Limb (tissue), 2 donors: ENCODE data around the gene PTMS.

Source experiments
- DNase-seq, 2 donors: peaks; one replicate each; pipeline ENCODE4 v3.0.0-alpha.2; 2016; ENCODE audit errors: extremely low spot score in 2 of 2

The PTMS gene

DNA sequence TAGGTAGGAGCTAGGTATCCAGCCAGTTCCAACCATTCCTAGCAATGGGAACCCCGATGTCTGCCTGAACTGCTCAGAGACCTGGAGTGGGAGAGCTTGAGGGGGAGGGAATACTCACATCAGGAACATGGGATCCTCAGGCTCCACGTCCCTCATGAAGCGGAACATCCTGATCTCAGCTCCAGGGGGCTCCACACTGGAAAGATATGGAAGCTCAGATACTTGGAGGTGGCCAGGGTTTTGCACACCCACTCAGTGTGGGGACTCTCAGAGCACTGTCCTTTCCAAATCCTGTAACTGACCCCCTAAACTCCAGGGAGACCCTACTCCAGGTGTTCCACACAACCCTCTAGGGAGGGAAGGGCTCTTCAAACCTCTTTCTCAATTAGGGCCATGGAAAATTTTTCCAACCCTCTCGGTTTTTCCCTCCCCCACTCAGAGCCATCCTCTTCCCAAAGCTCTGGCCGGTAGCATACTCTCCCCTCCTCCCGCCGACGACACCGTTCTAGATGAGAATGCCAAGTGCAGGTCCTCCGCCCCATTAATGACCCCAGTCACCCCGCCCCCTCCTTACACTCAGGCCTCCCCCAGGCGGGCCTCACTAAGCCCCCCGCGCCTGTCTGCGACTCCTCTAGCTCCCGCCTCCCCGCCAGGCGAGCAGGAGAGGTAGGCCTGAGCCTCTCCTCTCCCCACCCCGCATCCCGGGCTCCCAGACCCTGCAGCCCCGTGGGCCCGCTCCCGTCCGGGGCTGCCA, 13.8 kb upstream of the PTMS start:
- peak; percentile 53 to 66 for DNase-seq

DNA sequence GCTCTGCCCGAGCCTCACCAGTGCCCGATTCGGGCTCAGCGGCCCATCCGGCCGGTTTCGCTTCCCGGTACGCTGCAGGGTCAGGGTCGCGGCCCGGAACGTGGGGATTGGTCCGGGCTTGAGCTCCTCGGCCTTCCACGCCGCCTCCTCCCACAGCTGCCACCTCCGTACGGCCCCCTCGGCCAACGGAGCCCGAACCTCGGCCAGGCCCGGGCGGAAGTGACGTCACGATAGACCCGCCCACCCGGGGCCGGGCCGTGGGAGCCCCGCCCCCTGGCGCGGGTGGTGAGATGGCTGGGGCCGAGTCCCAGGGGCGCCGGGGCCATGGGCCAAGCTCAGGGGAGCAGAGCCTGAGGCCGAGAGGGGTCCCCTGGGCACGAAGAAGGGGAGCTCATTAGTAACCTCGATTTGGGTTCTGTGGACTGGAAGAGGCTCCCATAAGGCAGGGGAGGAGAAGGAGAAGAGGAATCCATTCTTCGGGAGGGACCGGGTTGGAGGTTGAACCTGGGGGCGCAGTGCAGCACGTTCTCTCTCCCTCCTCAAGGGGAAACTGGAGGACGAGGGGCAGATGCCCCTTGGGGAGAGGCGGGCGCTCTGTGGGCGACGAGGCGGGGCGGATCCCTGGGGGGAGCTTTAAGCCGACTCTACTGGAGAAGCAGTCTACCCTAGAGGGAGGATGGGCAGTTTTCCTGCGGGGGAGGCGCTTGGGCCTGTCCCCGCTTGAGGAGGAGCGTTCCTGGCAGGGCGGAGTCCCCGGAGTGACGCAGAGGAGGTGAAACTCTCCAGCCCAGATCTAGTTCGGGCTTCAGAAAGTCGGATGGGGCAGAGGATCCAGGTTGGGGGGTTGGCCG, 13.0 kb upstream of the PTMS start, which contains the start of gene MLF2:
Gene MLF2 (minus strand): TSS at position 221 of the 851 bp plus-strand sequence. CDS start 807 bp downstream, outside the sequence.
- DNase-seq, result peak; percentile 98 to 99

DNA sequence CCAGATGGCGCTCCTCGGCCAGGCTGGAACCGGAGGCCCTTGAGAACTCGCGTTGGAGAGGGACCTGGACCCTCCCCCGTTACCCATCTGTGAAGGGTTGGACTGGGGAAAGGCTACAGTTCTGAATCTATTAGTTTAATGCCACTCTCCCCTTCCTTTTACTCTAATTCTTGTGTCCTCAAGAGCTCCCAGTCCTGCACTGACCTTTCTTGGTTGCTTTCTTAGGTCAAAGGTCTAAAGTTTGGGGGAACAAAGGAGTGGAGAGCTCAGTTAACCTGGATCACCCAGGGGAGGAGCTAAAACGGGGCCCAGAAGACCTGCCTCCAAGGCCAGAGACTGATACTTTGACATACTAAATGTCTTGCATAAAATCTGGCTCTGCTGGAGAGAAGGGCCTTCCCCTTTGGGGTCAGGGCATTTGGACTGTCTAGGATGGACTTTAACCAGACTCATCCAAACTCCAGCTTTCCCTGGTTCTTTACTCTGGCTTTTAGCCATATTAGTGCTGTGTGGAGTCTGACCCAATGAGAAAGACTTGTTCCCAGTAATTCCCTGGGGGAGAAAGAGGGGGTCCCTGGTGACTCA, 12.3 kb upstream of the PTMS start:
- no peak for DNase-seq

DNA sequence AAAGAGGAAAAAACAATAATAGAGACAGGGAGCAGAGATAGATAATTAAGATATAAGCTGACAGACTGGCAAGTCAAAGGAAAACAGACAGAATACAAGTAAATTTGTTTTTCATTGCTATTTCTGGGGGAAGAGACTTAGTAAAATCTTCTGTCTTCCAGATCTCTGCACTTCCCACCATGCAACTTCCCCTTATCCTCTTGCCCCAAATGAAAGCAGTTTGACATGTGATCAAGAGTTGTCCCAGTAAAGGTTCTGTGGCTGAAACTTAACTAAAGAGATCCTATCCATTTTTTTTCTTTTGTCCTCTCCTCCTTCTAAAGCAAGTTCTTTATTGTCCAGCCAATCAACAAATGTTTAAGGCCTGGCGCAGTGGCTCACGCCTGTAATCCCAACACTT, 11.8 kb upstream of the PTMS start:
- DNase-seq, result no peak

DNA sequence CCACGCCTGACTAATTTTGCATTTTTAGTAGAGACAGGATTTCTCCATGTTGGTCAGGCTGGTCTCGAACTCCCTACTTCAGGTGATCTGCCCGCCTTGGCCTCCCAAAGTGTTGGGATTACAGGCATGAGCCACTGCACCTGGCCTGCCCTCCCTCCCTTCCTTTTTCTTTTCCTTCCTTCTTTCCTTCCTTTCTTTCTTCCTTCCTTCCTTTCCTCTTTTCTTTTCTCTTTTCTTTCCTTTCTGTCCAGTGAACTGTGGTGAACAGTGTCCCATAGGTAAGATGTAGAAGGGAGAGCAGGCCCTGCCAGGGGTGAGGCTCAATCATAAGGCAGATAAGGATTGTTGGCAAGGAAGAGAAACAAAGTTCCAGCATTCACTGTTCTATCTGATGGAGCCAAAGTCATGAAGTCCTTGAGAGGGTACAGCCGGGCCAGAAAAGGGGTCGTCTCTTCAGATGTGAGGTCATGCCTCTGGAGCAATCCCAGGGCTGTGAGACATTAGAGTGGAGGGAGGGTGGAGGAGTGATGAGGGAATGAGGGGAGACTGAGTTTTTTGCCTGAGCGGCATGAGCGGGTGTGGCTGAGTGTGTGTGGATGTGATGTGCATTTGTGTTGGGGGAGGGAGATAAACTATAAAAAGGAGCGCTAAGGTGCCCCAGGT, 9.0 kb upstream of the PTMS start:
- DNase-seq, result no peak

DNA sequence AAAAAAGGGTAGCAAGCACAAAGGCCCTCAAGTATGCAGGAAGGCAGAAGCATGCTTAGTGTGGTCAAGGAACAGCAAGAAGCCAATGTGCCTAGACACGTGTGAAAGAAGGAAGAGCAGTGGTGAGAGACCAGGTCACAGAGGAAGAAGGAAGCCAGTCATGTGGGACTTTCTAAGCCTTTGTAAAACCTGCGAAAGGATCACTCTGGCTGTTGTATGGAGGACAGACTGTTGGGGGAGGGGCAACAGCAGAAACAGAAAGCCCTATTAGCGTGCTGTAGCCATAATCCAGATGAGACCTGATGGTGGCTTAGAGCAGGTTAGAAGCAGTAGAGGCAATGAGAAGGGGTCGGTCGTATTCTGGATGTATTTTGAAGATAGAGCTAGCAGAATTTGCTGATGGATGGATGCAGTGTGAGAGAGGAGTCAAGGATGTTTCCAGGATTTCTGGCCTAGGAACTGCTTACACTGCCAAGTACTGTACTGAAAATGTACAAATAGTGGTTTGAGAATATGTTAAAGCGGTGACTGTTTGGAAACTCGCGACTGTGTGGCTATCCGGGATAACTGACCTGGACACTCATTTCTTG, 7.6 kb upstream of the PTMS start:
- no peak for DNase-seq

DNA sequence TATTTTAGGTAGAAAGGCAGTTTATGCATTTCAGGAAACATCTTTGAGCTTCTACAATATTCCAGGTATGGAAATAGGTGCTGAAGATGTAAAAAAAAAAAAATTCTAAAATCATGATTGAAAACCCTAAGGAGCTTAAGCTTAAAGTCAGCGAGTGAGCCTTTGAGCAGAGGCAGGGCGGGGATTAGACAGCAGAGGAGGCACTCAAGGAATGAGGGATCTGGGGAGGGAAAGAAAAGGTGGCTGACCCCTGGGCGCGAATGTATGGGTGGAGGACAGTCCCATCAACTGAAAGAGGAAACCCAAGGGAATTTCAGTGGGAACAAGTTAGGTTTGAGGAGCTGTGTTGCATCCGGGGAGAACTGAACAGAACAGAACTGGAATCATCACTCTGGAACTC, 6.4 kb upstream of the PTMS start:
- no peak for DNase-seq

DNA sequence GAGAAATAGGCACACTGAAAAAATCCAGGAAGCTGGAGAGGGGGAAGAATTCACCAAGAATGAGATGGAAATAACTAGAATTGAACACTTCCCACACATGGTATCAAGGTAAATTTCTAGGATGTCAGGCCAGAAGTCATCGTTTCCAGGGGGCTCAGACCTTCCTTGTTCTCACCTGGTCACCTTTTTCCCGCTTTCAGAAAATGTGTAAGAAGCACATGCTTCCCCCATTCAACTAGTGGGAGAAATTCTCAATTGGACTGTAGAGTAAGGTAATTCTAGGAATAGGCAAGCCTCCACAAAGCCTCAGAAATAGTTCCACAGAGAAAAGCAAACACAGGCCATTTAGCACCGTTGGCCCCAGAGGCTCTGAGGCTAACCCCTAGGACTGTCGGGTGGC, 2.8 kb upstream of the PTMS start:
- no peak for DNase-seq

DNA sequence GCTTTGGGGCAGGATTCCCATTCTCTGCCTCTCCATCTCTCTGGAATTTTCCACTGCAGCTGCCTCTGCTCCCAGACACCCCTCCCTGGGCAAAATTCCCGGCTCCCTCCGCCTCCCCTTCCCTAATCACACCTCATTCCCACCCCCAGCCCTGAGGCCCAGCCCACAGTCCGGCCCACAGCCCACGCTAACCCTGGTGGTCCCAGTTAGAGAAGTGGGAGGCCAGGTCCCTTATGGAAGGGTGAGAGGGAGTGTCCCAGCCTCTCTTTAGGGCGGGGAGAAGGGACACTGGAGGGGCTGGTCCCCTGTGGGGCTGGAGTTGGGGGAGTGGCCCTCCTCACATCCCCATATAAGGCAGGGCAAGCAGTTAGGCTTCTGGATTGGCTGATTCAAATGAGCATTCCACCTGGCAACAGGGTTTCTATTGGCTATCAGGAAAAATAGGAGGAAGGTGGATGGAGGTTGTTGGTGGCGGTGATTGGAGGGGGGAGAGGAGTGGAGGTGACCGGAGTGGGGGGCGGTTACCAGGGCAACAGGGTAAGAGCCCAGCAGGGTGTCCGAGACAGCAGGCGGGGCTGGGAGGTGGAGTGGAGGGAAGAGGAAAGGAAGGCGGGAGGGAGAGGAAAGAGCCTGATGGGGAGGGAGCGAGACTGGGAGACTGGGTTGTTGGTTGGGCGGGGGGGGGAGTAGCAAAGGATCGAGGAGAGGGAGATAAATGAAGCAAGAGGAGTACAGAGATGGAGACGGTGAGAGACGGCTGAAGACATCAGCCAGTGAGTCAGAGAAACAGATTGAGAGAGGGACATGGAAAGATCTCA, 1.9 kb upstream of the PTMS start:
- DNase-seq, result peak; percentile 94 to 97

DNA sequence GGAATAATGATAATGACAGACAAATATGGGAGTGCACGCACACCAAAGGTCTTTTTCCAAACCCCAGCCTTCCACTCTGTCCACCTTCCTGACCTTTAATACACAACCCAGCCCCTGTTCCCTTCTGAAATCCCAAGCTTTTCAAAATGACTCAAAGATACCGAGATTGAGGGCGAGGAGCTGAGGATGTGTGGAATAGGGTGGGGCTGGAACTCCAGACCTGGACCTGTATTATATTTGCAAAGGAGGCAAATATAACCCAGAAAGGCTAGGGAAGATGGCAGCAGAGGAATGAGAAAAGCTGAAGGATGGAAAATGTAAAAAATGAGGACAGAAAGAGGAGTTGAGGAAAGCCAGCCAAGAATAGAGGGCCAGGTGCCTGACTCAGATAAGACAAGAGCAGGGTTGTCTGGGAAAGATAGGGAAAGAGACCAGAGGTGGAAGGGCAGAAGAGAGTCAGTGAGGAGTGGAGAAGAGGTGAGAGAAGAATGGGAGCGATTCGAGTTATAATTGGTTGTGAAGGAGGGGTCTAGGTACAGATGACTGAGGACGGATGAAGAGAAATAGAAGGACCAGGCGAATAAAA, 1.0 kb upstream of the PTMS start:
- no peak for DNase-seq

DNA sequence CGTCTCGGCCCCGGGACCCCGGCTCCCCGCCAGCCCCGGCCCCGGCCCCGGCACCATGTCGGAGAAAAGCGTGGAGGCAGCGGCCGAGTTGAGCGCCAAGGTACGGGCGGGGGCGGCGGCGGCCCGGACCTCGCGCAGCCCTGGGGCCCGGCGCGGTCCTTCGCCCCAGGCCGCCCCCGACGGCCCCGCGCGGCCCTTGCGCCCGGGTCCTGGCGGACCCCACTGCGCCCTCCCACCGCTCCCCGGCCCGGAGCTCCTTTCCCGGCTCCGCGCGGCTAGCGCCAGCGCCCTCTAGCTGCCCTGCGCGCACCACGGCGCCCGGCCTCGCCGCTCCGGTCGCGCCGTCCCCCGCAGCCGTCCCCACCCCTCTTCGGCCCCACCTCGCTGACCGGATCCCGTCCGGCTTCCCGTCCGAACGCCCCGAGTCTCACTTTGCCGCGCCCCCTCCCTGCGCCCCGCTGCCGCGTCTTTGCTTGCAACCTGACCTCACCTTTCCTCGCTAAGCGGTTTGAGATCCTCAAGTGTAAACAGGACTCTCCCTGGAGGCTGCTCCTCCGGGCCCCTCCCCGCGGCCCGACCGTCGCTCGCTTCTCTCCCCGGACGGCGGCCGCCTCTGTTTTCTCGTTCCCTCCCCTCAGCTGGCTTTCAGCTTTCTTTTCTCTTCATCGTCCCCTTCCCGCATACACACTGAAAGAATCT, 637 bp downstream of the PTMS start:
- DNase-seq, result peak; percentile 62 to 86

DNA sequence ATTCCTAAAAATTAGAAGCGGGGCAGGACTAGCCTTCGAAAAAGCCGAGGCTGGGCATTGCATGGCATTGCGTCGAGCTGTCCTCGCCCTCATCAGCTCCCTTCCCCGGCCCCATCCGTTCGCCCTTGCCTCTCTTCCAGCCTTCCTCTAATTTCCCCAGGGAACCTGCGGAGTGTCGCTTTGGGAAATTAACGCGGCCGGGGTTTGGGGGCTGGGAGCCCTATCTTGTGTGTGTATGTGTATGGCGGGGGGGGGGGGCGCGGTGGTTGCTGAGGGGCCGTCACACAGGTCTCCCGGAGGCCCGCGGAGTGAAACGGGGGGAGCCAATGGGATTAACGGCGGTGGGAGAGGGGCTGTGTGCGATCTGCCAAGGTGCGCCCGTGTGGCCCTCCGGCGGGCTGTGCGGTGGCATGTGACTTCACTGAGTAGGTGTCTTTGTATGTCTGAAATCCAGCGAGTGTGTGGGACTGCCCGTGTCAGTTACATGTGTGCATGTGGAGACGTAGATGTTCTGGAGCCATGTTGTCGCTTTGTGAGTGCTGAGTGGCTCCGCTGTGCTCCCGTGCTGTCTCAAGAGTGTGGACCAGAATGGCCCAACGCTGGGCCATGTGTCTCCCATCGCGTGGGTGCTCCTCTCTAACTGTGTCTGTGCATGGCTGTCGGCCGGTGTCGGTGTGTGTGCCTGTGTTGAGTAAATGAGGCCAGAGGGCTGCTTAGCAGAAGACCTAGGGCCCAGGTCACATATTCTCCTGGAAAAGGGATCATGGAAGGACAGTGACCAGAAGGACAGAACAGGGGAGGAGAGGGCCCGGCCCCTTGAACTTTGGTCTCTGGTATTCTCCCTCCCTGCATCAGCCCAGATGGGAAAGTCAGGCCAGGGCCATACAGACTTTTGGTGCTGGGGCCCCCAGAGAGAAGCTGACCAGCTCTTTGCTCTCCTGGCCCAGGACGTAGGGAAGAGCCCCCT, 1.5 kb downstream of the PTMS start:
- DNase-seq, result peak; percentile 11 to 66

DNA sequence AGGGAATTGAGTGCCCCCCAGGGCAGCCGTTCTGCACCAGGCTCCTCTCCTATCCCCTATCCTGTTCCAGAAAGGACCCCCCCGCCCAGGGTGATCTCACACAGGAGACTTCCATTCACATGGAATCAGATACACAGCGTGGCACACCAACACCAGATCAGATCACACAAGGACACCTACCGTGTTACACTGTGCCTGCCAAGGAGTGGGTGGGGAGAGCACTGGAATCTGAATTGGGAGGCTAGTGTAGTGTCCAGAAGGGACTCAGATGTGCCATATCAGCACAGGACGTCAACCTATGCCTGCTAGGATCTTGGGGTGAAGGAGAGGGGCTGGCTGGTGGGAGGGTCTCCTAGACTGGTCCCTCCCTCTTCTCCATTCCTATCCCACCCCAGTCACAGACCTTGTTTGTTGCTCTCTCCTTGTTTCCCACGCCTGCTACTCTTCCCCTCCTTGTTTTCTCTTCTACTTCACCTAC, 2.3 kb downstream of the PTMS start:
- peak in 1 of 2 donors; percentile 48 for DNase-seq

DNA sequence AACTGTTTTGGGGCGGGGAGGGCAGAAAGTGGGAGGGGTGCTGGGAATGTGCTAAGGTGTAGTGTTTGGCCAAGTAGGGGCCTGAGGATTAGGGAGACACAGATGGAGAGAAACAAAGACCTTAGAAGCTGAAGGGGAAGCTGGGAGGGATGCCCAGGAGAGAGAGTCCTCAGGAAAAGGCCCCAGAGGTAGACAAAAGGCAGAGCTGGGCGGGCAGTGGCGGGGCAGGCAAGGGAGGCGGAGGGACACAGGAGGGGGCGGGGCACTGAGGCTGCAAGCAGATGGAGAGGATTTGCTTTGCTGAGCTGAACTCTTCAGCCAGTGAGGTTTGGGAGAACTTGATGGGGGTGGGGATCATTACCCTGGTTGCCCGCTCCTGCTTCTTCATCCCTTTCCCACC, 2.8 kb downstream of the PTMS start:
- DNase-seq, result peak; percentile 50 to 75

DNA sequence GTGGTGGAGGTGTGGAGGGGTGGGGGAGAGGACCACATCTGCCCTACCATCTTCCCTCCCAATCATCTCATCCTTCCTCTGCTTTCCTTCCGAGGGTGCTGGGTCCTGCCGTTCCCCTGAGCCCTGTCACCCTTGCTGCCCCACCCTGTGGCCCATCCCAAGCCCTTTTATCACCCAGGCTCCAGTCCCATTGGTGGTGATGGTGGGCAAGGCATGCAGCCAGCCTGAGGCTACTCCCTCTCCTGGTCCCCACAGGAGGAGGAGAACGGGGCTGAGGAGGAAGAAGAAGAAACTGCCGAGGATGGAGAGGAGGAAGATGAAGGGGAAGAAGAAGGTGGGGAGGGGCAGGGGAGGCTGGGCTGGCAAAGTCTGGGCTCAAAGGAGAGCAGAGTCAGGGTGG, 3.5 kb downstream of the PTMS start:
- no peak for DNase-seq

DNA sequence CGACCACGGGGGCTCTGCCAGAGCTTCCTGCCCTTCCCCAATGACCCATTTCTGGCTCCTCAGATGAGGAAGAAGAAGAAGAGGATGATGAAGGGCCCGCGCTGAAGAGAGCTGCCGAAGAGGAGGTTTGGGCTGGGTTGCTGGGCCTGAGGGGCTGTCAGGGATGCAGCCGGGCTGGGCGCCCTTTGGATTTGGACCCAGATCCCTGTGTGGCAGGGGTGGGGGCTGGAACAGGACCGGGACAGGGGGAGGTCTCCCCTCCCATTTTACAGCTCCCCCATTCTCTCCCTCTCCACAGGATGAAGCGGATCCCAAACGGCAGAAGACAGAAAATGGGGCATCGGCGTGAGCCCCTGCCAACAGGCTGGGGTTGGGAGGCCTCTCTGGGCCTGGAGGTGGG, 3.9 kb downstream of the PTMS start:
- DNase-seq, result no peak

DNA sequence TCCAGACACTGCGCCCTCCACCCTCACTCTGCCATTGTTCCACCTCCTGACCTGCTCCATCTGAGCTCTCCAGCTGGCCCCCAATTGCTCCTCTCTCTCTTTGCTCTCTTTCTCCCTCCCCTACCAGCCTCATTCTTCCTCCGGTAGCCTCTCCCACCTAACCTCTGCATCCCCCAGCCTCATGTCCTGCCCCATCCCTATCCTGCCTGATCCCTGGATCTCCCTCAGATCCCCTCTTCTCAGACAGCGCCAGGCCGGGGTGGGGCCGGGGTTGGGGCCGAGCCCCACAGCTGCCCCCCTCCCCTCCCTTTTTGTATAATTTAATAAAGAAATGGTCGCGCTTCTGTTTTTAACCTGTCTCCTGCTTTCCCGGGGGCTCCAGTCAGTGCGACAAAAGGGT, 4.4 kb downstream of the PTMS start:
- DNase-seq, result no peak

DNA sequence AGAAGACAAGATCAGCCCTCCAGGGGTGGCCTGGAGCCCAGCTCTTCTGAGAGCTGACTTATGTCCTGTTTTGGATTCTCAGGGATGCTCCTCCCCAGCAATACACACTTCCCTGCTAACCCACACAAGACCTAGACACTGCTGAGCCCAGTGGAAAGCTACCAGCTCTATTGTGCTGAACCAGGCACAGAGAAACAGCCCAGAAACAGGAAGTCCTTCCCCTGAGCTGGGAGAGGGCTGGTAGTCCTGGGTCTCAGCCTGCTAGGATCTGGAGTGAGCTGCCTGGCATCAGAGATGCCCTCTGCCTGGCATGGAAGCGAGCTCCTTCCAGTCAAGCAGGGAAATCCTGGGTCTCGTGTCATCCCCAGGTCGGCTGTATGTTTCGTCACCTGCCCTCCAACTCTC, 4.9 kb downstream of the PTMS start:
- DNase-seq, result no peak
